GM21381 (cell line): Measurements from ENCODE around the gene AIFM2.
"Not testable (repeated sequence)": the region's sequence is repeated elsewhere in the genome, so short reads cannot be mapped to it uniquely, and the experiment has no call there.

Experiments used
- ATAC-seq: cut with Tn5 transposase; IDR thresholded peaks from one replicate; pipeline ENCODE4 v1.9.1; 2021; ENCODE audit warnings: mild to moderate bottlenecking, moderate library complexity; ENCODE audit not compliant: unreplicated experiment

The AIFM2 gene

DNA sequence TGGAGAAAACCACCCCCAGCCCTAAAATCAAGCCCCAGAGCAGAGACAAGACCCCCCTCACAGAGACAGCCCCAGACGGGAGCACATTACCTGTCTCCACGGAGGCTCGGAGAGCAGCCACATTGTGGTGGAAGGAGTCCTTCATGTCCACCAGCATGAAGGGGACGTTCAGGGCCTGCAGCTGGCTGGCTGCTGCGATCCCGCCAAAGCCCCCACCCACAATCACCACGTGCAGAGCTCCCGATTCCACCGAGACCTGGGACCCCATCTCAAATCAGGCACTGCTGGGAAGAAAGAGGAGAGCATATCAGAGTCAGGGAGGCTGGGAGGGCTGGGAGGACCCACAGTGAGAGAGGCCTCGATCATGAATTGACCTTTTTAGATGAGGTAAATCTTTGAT is 8.8 kb downstream of the AIFM2 start:
- no peak for ATAC-seq

- ATAC-seq, result not testable (repeated sequence)
Measured at GRCh38 chr10:70123166-70123565, 9.5 kb downstream of the AIFM2 start.

GRCh38 chr10:70122742-70123141 is 9.9 kb downstream of the AIFM2 start:
- ATAC-seq, result no peak

DNA sequence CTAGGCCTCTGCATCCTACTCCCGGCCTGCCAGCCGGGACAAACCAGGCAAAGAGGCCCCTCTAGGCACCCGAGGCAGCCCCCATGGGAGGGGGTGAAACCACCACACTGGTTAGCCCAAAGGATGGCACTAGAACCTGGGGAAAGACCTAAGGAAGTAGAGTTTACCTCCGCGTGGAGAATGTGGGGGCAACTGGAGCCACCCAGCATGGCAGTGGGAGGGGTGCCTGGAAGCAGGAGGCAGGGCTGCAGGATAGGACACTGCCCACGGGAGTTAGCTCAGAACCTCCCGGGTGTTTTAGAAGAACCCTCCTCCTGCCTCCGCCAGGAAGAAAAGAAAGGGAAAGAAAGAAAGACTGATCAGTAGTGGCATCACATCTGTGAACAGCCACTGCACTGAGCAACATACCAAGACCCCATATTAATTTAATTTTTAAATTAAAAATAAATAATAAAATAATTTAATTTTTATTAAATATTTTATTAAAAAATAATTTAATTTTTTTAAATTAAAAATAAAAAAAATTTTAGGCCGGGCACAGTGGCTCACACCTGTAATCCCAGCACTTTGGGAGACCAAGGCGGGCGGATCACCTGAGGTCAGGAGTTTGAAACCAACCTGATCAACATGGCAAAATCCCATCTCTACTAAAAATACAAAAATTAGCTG is 11.2 kb downstream of the AIFM2 start:
- no peak for ATAC-seq

DNA sequence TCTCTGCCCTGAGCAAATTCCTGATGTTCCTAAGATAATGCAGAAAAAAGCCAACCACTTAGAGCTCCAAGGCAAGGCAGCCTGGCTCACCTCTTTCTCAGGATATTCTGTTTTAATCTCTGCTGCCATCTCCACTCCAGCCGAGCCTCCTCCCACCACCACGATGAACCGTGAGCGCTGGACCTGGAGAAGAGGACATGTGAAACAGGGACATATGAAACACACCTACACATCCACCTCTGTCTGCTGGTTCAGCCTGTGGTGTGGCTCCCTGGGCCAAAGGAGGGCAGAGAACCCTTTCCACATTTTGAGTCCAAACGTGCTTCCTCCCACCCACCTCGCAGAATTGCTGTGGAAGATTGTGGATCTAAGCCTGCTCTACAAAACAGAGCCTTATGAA is 12.2 kb downstream of the AIFM2 start:
- no peak for ATAC-seq

- ATAC-seq, result no peak
Measured at GRCh38 chr10:70119623-70120022, 13.0 kb downstream of the AIFM2 start.

GRCh38 chr10:70119197-70119596 is 13.4 kb downstream of the AIFM2 start:
- no peak for ATAC-seq

- ATAC-seq, result no peak
Measured at GRCh38 chr10:70118196-70118595, 14.4 kb downstream of the AIFM2 start.

- ATAC-seq, result no peak
Measured at GRCh38 chr10:70117646-70118045, 15.0 kb downstream of the AIFM2 start.

DNA sequence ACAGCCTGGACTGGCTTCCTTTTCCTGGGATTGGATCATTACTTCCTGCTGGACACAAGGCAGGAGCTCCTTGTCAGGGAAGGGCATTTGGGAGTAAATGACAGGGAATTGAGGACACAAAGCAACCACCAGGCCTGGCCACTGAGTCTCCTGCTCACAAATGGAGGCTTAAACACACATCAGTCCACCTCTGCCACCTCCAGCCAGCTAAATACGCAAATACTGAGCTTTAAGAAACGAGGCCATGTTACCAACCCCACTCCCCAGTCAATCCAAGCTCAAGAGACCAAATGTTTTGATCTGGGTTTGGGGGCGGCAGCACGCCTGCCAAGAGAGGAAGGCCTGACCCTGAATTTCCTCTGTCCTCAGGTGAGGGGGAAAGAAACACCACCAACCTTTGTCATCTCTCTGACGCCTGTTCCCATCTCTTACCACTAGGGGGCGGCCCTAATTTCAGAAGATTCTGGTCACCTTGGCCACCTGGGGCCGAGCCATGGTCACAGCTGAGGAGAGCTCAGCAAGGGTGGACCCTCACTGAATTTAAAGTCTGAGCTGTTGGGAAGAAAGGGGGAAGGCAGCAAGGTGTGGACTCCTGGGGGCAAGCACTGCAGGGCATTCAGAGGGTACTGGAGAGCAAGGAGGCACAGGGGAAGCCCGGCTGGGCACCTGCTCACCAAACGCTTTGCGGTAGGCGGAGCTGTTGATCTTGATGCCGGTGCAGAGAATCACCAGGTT is 16.5 kb downstream of the AIFM2 start:
- ATAC-seq, result no peak

GRCh38 chr10:70114902-70115301 is 17.7 kb downstream of the AIFM2 start:
- no peak for ATAC-seq

DNA sequence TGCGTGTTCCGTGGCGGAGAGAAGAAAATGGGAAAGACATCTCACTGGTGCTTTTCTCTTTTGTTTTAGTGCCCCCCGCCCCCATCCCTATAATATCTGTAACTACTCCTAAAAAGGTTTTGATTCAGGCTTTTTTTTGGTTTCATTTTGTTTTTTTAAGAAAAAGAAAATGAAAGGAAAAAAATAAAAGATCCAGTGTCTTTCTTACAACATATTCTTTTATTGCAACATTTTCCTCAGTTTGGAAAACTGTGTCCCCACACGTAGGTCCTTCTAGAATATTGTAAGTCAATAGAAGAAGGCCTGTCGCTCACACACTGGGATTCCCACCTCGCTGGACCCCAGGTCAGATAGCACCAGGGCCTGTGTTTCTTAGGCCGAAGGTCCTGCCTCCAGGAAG is 20.6 kb downstream of the AIFM2 start:
- no peak for ATAC-seq

- no peak for ATAC-seq
Measured at GRCh38 chr10:70111496-70111895, 21.1 kb downstream of the AIFM2 start.

- ATAC-seq, result no peak
Measured at GRCh38 chr10:70109064-70109729, 23.4 kb downstream of the AIFM2 start.

DNA sequence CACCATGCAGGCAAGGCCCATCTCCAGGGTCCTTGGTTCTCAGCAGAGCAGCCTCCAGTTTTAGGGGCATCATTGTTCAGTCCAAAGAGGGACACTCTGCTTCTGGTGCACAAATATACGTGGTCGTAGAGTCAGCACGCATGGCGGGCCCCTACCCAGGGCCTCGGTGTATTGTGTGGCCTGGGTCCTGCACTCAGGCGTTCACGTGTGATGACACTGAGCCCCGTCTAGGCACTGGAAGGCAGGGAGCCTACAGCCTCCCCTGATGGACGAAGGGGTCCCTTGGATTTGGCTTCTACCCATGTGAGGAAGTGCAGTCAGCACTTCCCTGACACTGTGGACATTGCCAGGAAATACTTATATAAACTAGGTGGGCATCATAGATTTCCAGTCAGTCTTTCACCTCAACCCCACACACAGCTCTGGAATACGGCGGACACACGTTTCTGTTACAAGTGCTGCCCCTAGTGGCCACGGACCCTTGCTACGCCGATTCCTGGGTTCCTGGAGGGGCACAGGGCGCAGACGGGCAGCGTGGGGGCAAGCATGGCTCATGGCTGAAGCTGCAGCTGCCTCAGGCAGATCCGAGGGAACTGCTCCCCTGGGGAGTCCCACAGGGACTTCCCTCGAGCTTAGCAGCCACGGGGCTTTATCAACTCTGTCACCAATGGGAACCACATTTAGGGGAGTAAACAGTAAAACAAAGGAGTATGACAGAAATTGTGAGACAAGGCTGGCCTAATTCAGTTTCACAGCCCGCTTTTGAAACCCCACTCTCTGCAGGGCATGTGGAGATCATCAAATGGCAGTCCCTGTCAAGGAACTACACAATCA is 25.4 kb downstream of the AIFM2 start:
- no peak for ATAC-seq

GRCh38 chr10:70101668-70102067 is 31.0 kb downstream of the AIFM2 start:
- ATAC-seq, result no peak

GRCh38 chr10:70101068-70101562 is 31.5 kb downstream of the AIFM2 start:
- ATAC-seq, result not testable (repeated sequence)

GRCh38 chr10:70098271-70098670 is 34.4 kb downstream of the AIFM2 start:
- no peak for ATAC-seq

DNA sequence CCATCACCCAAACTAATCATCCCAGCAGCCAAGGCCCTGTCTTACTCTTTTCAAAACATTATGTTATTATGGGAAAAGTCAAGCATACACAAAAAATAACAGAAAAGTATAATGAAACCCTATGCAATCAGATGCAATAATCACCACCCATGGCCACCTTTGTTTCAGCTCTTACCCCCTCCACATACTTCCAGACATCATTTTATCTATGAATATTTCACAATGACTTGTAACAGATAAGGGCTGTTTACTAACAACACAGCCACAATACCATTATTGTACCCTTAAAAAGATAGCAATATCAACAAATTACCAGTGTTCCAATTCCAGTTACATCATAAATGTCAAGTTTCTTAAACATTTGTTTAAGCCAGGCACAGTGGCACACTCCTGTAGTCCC is 35.2 kb downstream of the AIFM2 start:
- no peak for ATAC-seq

- ATAC-seq, result no peak
Measured at GRCh38 chr10:70096705-70097420, 35.8 kb downstream of the AIFM2 start.
